Measurements from ENCODE around the gene KAT2B. TPM values are rescaled to one million over a fixed set of nuclear protein-coding genes. Genes with fewer than 3 reads are reported as not detected.

Gene KAT2B
- polyA plus RNA-seq, 1 donor from 2014 or later: 14.2 TPM

DNA sequence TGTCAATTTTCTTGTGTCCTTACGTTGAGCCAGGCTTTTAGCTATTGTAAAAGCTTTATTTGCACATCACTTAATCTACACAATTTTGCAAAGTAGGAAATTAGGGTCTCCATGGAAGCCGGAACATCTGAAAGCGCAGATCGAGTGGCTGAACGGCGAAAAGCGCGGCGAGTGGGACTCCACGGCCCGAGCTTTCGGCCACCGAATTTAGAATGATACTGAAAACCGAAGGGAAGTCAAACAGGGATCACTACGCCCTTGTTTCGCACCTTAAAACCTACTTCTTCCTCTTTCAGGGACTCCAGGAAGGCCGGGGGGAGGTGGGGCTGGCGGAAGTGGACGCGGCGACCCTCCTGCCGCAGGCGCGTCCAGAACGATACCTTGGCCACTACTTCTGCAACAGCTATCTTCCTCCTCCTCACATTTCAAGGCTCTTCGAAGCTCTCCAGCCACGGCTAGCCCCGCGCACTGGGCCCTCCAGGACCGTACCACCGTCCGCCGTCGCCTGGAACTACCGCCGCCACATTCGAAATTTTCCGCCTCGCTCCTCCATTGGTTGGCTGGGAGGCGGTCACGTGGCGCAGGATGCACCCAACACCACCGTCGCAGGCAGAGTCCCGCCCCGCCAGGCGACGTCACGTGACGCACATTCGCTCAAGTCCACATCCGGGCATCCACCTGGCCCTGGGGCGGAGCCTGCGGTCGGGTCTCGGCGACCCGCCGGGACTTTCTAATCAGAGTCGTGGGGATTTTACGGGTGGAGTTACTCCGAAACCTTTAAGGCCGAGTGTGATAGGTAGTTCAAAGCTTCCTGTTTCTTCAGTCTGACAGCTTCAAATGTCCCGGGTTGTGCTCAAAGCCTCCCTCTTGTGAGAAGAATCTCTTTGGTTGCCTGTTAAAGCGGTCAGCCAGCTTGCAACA, 145.7 kb downstream of the KAT2B start, which contains the start of gene SGO1:
Gene SGO1, minus strand, starts transcription at position 528 of the 921 bp plus-strand sequence. CDS start 2,179 bp downstream, outside the sequence.
- H3K27me3 ChIP-seq (ENCODE audit: insufficient read depth, low read depth, low read length): no peaks in the 10 kb centered on the region
- peak within 1 kb of the TSS; percentile 93 for H2AFZ ChIP-seq (ENCODE audit: low read depth, low read length)
- H3K36me3 ChIP-seq (ENCODE audit: insufficient read depth, low read length): no peaks in the 10 kb centered on the region
- H3K27ac ChIP-seq (ENCODE audit: low read length): peak within 1 kb of the TSS; percentile 72
- TF ChIP-seq RAD21 (conservative IDR thresholded peaks at IDR 0.05) (peak; percentile 51), EP300 (conservative IDR thresholded peaks at IDR 0.05; ENCODE audit: poor library complexity, severe bottlenecking) (no peak), POLR2AphosphoS5 (IDR thresholded peaks at IDR 0.05) (peak; percentile 75), EZH2 (IDR thresholded peaks at IDR 0.05; ENCODE audit: borderline replicate concordance, insufficient read depth, low read length, poor library complexity, severe bottlenecking) (no peak), MXI1 (conservative IDR thresholded peaks at IDR 0.05; ENCODE audit: poor library complexity, severe bottlenecking) (peak; percentile 98), SMC3 (conservative IDR thresholded peaks at IDR 0.05; ENCODE audit: poor library complexity) (peak; percentile 45), TAF1 (IDR thresholded peaks at IDR 0.05; ENCODE audit: low read depth) (peak; percentile 86)
- TF ChIP-seq, protein P1, sequence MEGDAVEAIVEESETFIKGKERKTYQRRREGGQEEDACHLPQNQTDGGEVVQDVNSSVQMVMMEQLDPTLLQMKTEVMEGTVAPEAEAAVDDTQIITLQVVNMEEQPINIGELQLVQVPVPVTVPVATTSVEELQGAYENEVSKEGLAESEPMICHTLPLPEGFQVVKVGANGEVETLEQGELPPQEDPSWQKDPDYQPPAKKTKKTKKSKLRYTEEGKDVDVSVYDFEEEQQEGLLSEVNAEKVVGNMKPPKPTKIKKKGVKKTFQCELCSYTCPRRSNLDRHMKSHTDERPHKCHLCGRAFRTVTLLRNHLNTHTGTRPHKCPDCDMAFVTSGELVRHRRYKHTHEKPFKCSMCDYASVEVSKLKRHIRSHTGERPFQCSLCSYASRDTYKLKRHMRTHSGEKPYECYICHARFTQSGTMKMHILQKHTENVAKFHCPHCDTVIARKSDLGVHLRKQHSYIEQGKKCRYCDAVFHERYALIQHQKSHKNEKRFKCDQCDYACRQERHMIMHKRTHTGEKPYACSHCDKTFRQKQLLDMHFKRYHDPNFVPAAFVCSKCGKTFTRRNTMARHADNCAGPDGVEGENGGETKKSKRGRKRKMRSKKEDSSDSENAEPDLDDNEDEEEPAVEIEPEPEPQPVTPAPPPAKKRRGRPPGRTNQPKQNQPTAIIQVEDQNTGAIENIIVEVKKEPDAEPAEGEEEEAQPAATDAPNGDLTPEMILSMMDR (IDR thresholded peaks at IDR 0.05; ENCODE audit: poor library complexity, severe bottlenecking): peak; percentile 13
- TF ChIP-seq, protein P2, sequence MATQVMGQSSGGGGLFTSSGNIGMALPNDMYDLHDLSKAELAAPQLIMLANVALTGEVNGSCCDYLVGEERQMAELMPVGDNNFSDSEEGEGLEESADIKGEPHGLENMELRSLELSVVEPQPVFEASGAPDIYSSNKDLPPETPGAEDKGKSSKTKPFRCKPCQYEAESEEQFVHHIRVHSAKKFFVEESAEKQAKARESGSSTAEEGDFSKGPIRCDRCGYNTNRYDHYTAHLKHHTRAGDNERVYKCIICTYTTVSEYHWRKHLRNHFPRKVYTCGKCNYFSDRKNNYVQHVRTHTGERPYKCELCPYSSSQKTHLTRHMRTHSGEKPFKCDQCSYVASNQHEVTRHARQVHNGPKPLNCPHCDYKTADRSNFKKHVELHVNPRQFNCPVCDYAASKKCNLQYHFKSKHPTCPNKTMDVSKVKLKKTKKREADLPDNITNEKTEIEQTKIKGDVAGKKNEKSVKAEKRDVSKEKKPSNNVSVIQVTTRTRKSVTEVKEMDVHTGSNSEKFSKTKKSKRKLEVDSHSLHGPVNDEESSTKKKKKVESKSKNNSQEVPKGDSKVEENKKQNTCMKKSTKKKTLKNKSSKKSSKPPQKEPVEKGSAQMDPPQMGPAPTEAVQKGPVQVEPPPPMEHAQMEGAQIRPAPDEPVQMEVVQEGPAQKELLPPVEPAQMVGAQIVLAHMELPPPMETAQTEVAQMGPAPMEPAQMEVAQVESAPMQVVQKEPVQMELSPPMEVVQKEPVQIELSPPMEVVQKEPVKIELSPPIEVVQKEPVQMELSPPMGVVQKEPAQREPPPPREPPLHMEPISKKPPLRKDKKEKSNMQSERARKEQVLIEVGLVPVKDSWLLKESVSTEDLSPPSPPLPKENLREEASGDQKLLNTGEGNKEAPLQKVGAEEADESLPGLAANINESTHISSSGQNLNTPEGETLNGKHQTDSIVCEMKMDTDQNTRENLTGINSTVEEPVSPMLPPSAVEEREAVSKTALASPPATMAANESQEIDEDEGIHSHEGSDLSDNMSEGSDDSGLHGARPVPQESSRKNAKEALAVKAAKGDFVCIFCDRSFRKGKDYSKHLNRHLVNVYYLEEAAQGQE (IDR thresholded peaks at IDR 0.05; ENCODE audit: borderline replicate concordance): peak; percentile 20
- H3K4me2 ChIP-seq (ENCODE audit: low read length): peak within 1 kb of the TSS; percentile 86
- H3F3A ChIP-seq (ENCODE audit: insufficient read depth, low read length, poor library complexity, severe bottlenecking): no peaks in the 10 kb centered on the region
- peak within 1 kb of the TSS; percentile 77 for H3K4me3 ChIP-seq (ENCODE audit: low read length)
- H3K9me2 ChIP-seq (ENCODE audit: insufficient read depth, low read length): no peaks in the 10 kb centered on the region
- H3K9me3 ChIP-seq (ENCODE audit: low read length): no peaks in the 10 kb centered on the region
- no peaks in the 10 kb centered on the region for H4K20me1 ChIP-seq (ENCODE audit: insufficient read depth)
- peak within 1 kb of the TSS; percentile 80 for H3K9ac ChIP-seq (ENCODE audit: low read length)
- peaks cover 14% of the 10 kb centered on the region for H3K79me2 ChIP-seq (replicated peaks; ENCODE audit: insufficient read depth, low read length)

DNA sequence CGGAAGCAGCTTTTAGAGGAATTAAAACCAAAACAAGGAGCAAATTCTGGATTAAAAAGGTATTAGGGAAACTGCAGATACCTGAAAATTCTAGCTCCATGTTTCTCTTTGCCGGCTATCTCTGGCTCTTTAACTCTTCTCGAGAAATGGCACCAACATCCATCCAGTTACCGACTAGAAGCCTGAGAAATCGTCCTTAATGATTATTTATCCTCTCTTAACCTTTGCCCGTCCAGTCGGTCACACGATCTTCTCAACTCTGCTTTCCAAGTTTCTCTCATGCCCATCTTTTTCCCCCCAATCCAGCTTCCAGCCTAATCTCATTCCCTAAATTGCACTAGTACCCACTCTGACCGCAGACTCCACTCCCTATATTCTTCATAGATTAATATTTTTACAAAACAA, 146.4 kb downstream of the KAT2B start:
- H3K27ac ChIP-seq (ENCODE audit: low read length): peak overlapping the region; percentile 72
- peak overlapping the region; percentile 86 for H3K4me2 ChIP-seq (ENCODE audit: low read length)
- peak overlapping the region; percentile 93 for H2AFZ ChIP-seq (ENCODE audit: low read depth, low read length)
- no peaks in the 10 kb centered on the region for H3K9me3 ChIP-seq (ENCODE audit: low read length)
- H3F3A ChIP-seq (ENCODE audit: insufficient read depth, low read length, poor library complexity, severe bottlenecking): no peaks in the 10 kb centered on the region
- H3K9ac ChIP-seq (ENCODE audit: low read length): peak overlapping the region; percentile 80
- TF ChIP-seq RAD21 (conservative IDR thresholded peaks at IDR 0.05): peak; percentile 4
- TF ChIP-seq EZH2 (IDR thresholded peaks at IDR 0.05; ENCODE audit: borderline replicate concordance, insufficient read depth, low read length, poor library complexity, severe bottlenecking): no peak
- peak overlapping the region; percentile 77 for H3K4me3 ChIP-seq (ENCODE audit: low read length)
- no peaks in the 10 kb centered on the region for H4K20me1 ChIP-seq (ENCODE audit: insufficient read depth)
- H3K27me3 ChIP-seq (ENCODE audit: insufficient read depth, low read depth, low read length): no peaks in the 10 kb centered on the region
- H3K79me2 ChIP-seq (replicated peaks; ENCODE audit: insufficient read depth, low read length): peaks cover 14% of the 10 kb centered on the region
- no peaks in the 10 kb centered on the region for H3K36me3 ChIP-seq (ENCODE audit: insufficient read depth, low read length)
- H3K9me2 ChIP-seq (ENCODE audit: insufficient read depth, low read length): no peaks in the 10 kb centered on the region

All from neural cell (in vitro differentiated cells).